GM21367 (cell line): ENCODE measurements around the gene ANKRD60.

Experiments
- ATAC-seq: cut with Tn5 transposase; IDR thresholded peaks from one replicate; pipeline ENCODE4 v1.9.1; 2021; ENCODE audit not compliant: unreplicated experiment

Gene ANKRD60

GRCh38 chr20:58244517-58245030, 16.1 kb upstream of the ANKRD60 start:
- ATAC-seq: no peak

GRCh38 chr20:58243653-58244410, 15.4 kb upstream of the ANKRD60 start:
- ATAC-seq: no peak

- ATAC-seq: no peak
Observed at GRCh38 chr20:58242824-58243223, 14.4 kb upstream of the ANKRD60 start.

- no peak for ATAC-seq
Observed at GRCh38 chr20:58241766-58242465, 13.5 kb upstream of the ANKRD60 start.

GRCh38 chr20:58240471-58240870, 12.0 kb upstream of the ANKRD60 start:
- no peak for ATAC-seq

GRCh38 chr20:58239216-58239615, 10.8 kb upstream of the ANKRD60 start:
- ATAC-seq: no peak

- ATAC-seq: no peak
Observed at GRCh38 chr20:58238490-58238889, 10.0 kb upstream of the ANKRD60 start.

GRCh38 chr20:58237318-58238132, 9.1 kb upstream of the ANKRD60 start:
- no peak for ATAC-seq

- ATAC-seq: peak; percentile 54
Observed at GRCh38 chr20:58236612-58237317, 8.3 kb upstream of the ANKRD60 start.

- ATAC-seq: no peak
Observed at GRCh38 chr20:58235010-58235409, 6.6 kb upstream of the ANKRD60 start.

GRCh38 chr20:58233881-58234528, 5.6 kb upstream of the ANKRD60 start:
- no peak for ATAC-seq

GRCh38 chr20:58233393-58233792, 4.9 kb upstream of the ANKRD60 start:
- no peak for ATAC-seq

- no peak for ATAC-seq
Observed at GRCh38 chr20:58231683-58232082, 3.2 kb upstream of the ANKRD60 start.

GRCh38 chr20:58229198-58229798, 845 bp upstream of the ANKRD60 start:
- ATAC-seq: no peak

GRCh38 chr20:58228103-58228483, 360 bp downstream of the ANKRD60 start:
- no peak for ATAC-seq

GRCh38 chr20:58227391-58228102, 906 bp downstream of the ANKRD60 start:
- ATAC-seq: no peak

- ATAC-seq: no peak
Observed at GRCh38 chr20:58225452-58226200, 2.8 kb downstream of the ANKRD60 start.

GRCh38 chr20:58224974-58225373, 3.5 kb downstream of the ANKRD60 start:
- ATAC-seq: no peak

- ATAC-seq: no peak
Observed at GRCh38 chr20:58224097-58224496, 4.4 kb downstream of the ANKRD60 start.
